GM21619 (cell line): ENCODE measurements around the gene UBE4B.
"Not testable (repeated sequence)": the region's sequence is repeated elsewhere in the genome, so short reads cannot be mapped to it uniquely, and the experiment has no call there.

Experiments used
- ATAC-seq: cut with Tn5 transposase; IDR thresholded peaks from one replicate; pipeline ENCODE4 v1.9.1; 2021; ENCODE audit not compliant: unreplicated experiment

The UBE4B gene

GRCh38 chr1:10170239-10170574 lies 137.4 kb downstream of the UBE4B start:
- ATAC-seq = no peak

GRCh38 chr1:10171105-10171767 lies 138.5 kb downstream of the UBE4B start:
- no peak for ATAC-seq

GRCh38 chr1:10171995-10172669 lies 139.4 kb downstream of the UBE4B start:
- no peak for ATAC-seq

GRCh38 chr1:10173582-10173981 lies 140.8 kb downstream of the UBE4B start:
- no peak for ATAC-seq

GRCh38 chr1:10177876-10178275 lies 145.1 kb downstream of the UBE4B start:
- no peak for ATAC-seq

GRCh38 chr1:10178597-10179405 lies 146.0 kb downstream of the UBE4B start:
- ATAC-seq = no peak

- no peak for ATAC-seq
Measured at GRCh38 chr1:10179406-10180091, 146.8 kb downstream of the UBE4B start.

- ATAC-seq = no peak
Measured at GRCh38 chr1:10181154-10181553, 148.4 kb downstream of the UBE4B start.

- ATAC-seq = no peak
Measured at GRCh38 chr1:10185759-10186158, 153.0 kb downstream of the UBE4B start.

- ATAC-seq = no peak
Measured at GRCh38 chr1:10186331-10187025, 153.7 kb downstream of the UBE4B start.

- no peak for ATAC-seq
Measured at GRCh38 chr1:10187026-10187334, 154.2 kb downstream of the UBE4B start.

GRCh38 chr1:10188133-10188650 lies 155.4 kb downstream of the UBE4B start:
- no peak for ATAC-seq

- ATAC-seq = no peak
Measured at GRCh38 chr1:10189659-10190058, 156.9 kb downstream of the UBE4B start.

GRCh38 chr1:10192263-10192662 lies 159.5 kb downstream of the UBE4B start:
- ATAC-seq = no peak

GRCh38 chr1:10193288-10193687 lies 160.5 kb downstream of the UBE4B start:
- ATAC-seq = no peak

GRCh38 chr1:10195570-10195969 lies 162.8 kb downstream of the UBE4B start:
- no peak for ATAC-seq

- no peak for ATAC-seq
Measured at GRCh38 chr1:10196976-10197375, 164.2 kb downstream of the UBE4B start.

GRCh38 chr1:10200620-10201019 lies 167.9 kb downstream of the UBE4B start:
- ATAC-seq = no peak

GRCh38 chr1:10204003-10204642 lies 171.4 kb downstream of the UBE4B start:
- ATAC-seq = no peak

GRCh38 chr1:10205206-10205605 lies 172.4 kb downstream of the UBE4B start:
- ATAC-seq = not testable (repeated sequence)
